ENCODE data around the gene PRDM16.

PRDM16 gene

GRCh38 chr1:3064901-3065300 lies 4.1 kb upstream of the PRDM16 start:
- H3K27ac ChIP-seq (ENCODE audit: low read depth, low read length, poor library complexity, severe bottlenecking) = no peak overlapping the region

GRCh38 chr1:3065396-3065795 lies 3.6 kb upstream of the PRDM16 start:
- no peaks in the 10 kb centered on the region for H3K36me3 ChIP-seq (ENCODE audit: insufficient read depth, low read length)
- no peaks in the 10 kb centered on the region for H3K9me2 ChIP-seq (ENCODE audit: low read depth, low read length)
- no peak overlapping the region for H2AFZ ChIP-seq (ENCODE audit: low read length)
- no peaks in the 10 kb centered on the region for H4K20me1 ChIP-seq (ENCODE audit: insufficient read depth, low read length)
- TF ChIP-seq EZH2 (IDR thresholded peaks at IDR 0.05; ENCODE audit: borderline replicate concordance, low read length) (no peak), CTCF (IDR thresholded peaks at IDR 0.05; ENCODE audit: low read length) (no peak)
- no peaks in the 10 kb centered on the region for H3K9me3 ChIP-seq (ENCODE audit: low read length)
- H3K4me3 ChIP-seq (ENCODE audit: low read depth, low read length, poor library complexity, severe bottlenecking) = no peak overlapping the region
- H3K4me1 ChIP-seq (ENCODE audit: insufficient read depth, low read length, severe bottlenecking) = no peaks in the 10 kb centered on the region
- no peak overlapping the region for H3K4me2 ChIP-seq (ENCODE audit: low read length)
- H3K79me2 ChIP-seq (ENCODE audit: insufficient read depth, low read length) = no peaks in the 10 kb centered on the region
- no peak overlapping the region for H3K9ac ChIP-seq (ENCODE audit: low read length)
- H3F3A ChIP-seq (ENCODE audit: insufficient read depth, low read length) = no peaks in the 10 kb centered on the region
- no peak overlapping the region for H3K27ac ChIP-seq (ENCODE audit: low read depth, low read length, poor library complexity, severe bottlenecking)
- no peaks in the 10 kb centered on the region for H3K27me3 ChIP-seq (ENCODE audit: insufficient read depth, low read length)

More at GRCh38 chr1:3064901-3065300, 4.1 kb upstream of the PRDM16 start:
- no peaks in the 10 kb centered on the region for H3K79me2 ChIP-seq (ENCODE audit: insufficient read depth, low read length)
- no peaks in the 10 kb centered on the region for H3K27me3 ChIP-seq (ENCODE audit: insufficient read depth, low read length)
- H3K9me3 ChIP-seq (ENCODE audit: low read length) = no peaks in the 10 kb centered on the region
- no peak overlapping the region for H3K4me3 ChIP-seq (ENCODE audit: low read depth, low read length, poor library complexity, severe bottlenecking)
- TF ChIP-seq CTCF (IDR thresholded peaks at IDR 0.05; ENCODE audit: low read length) (no peak), EZH2 (IDR thresholded peaks at IDR 0.05; ENCODE audit: borderline replicate concordance, low read length) (no peak)
- no peak overlapping the region for H3K4me2 ChIP-seq (ENCODE audit: low read length)
- H3K9ac ChIP-seq (ENCODE audit: low read length) = no peak overlapping the region
- H3F3A ChIP-seq (ENCODE audit: insufficient read depth, low read length) = no peaks in the 10 kb centered on the region
- H4K20me1 ChIP-seq (ENCODE audit: insufficient read depth, low read length) = no peaks in the 10 kb centered on the region
- no peaks in the 10 kb centered on the region for H3K36me3 ChIP-seq (ENCODE audit: insufficient read depth, low read length)
- H3K9me2 ChIP-seq (ENCODE audit: low read depth, low read length) = no peaks in the 10 kb centered on the region
- no peaks in the 10 kb centered on the region for H3K4me1 ChIP-seq (ENCODE audit: insufficient read depth, low read length, severe bottlenecking)
- no peak overlapping the region for H2AFZ ChIP-seq (ENCODE audit: low read length)

GRCh38 chr1:3065797-3066196 lies 3.2 kb upstream of the PRDM16 start:
- no peaks in the 10 kb centered on the region for H3K36me3 ChIP-seq (ENCODE audit: insufficient read depth, low read length)
- H3K4me3 ChIP-seq (ENCODE audit: low read depth, low read length, poor library complexity, severe bottlenecking) = no peak overlapping the region
- no peak overlapping the region for H3K27ac ChIP-seq (ENCODE audit: low read depth, low read length, poor library complexity, severe bottlenecking)
- H3K4me2 ChIP-seq (ENCODE audit: low read length) = no peak overlapping the region
- H3F3A ChIP-seq (ENCODE audit: insufficient read depth, low read length) = no peaks in the 10 kb centered on the region
- no peaks in the 10 kb centered on the region for H3K9me3 ChIP-seq (ENCODE audit: low read length)
- H3K4me1 ChIP-seq (ENCODE audit: insufficient read depth, low read length, severe bottlenecking) = no peaks in the 10 kb centered on the region
- H3K9ac ChIP-seq (ENCODE audit: low read length) = no peak overlapping the region
- H3K27me3 ChIP-seq (ENCODE audit: insufficient read depth, low read length) = no peaks in the 10 kb centered on the region
- H3K9me2 ChIP-seq (ENCODE audit: low read depth, low read length) = no peaks in the 10 kb centered on the region
- no peak for TF ChIP-seq EZH2 (IDR thresholded peaks at IDR 0.05; ENCODE audit: borderline replicate concordance, low read length)
- TF ChIP-seq CTCF (IDR thresholded peaks at IDR 0.05; ENCODE audit: low read length) = no peak
- no peaks in the 10 kb centered on the region for H3K79me2 ChIP-seq (ENCODE audit: insufficient read depth, low read length)
- H2AFZ ChIP-seq (ENCODE audit: low read length) = no peak overlapping the region
- H4K20me1 ChIP-seq (ENCODE audit: insufficient read depth, low read length) = no peaks in the 10 kb centered on the region

All from OCI-LY1 (cell line).